K562 (cell line): ENCODE measurements around the gene ANKRD49. TPM values are rescaled to one million over a fixed set of nuclear protein-coding genes. Genes with fewer than 3 reads are reported as not detected.

Experiments used
- ATAC-seq: fragments of 200-7000 bp; cut with Tn5 transposase; 3 replicates; pipeline ENCODE4 v1.9.1; 2020; ENCODE audit warnings: moderate library complexity
- BruUV-seq: library from RNA; stranded (reverse); fragments of 400-500 nt; replicated peaks from 2 replicates; lab custom pipeline; 2021; lab: Mats Ljungman, UMichigan
- CTCF ChIA-PET: fragments of 300-600 bp; formaldehyde crosslinking; extraction: SDS; loops from one replicate; lab custom pipeline; 2021; ENCODE audit warnings: low intra/inter-chr PET ratio; lab: Yijun Ruan, JAX
- POLR2A ChIA-PET: fragments of 300-600, 350-650 bp; sonication (Branson Sonifier 250); formaldehyde crosslinking; extraction: SDS; loops from one replicate; lab custom pipeline; 2021; ENCODE audit warnings: antibody characterized with exemption, inconsistent platforms; lab: Yijun Ruan, JAX
- DNase-seq, 4 experiments: peaks; one replicate each; pipeline versions ENCODE4 v3.0.0 to v3.0.0-alpha.2; 2011 to 2018; ENCODE audit warnings: low spot score in 3 of 4, mixed read lengths in 3 of 4; ENCODE audit errors: extremely low read depth in 1 of 4
- FAIRE-seq: peaks from 2 replicates; lab custom pipeline; 2011; peaks lifted over from hg19 to GRCh38; lab: Jason Lieb, UNC
- H2AFZ ChIP-seq: 2 replicates; pipeline ENCODE4 v1.6.0; 2011; ENCODE audit warnings: low read depth, low read length, control low read depth, inconsistent platforms
- H3K27ac ChIP-seq: fragments of 200-600 bp; 3 replicates; pipeline ENCODE4 v1.8.0; 2011; ENCODE audit warnings: low read depth, mild to moderate bottlenecking, control low read depth, inconsistent platforms, low read length, moderate library complexity, mixed read lengths; ENCODE audit errors: extremely low read depth
- H3K27me3 ChIP-seq, 2 experiments: fragments of 300-600 bp in 1 of 2; 2 replicates in 1 of 2; 3 replicates in 1 of 2; pipeline versions ENCODE4 v1.6.0 to v1.8.0; 2011; ENCODE audit warnings: inconsistent platforms in 2 of 2, low read length in 2 of 2, mild to moderate bottlenecking in 1 of 2, mixed read lengths in 1 of 2, moderate library complexity in 1 of 2; ENCODE audit not compliant: control insufficient read depth in 2 of 2, insufficient read depth in 2 of 2
- H3K36me3 ChIP-seq: fragments of 300-600 bp; 3 replicates; pipeline ENCODE4 v1.8.0; 2011; ENCODE audit warnings: mild to moderate bottlenecking, low read length, inconsistent platforms; ENCODE audit not compliant: control insufficient read depth, insufficient read depth
- H3K4me1 ChIP-seq, 2 experiments: fragments of 200-600 bp in 1 of 2; replicated peaks in 1 of 2; 2 replicates in 1 of 2; 3 replicates in 1 of 2; pipeline versions ENCODE4 v1.5.1 to v1.8.0; 2011; ENCODE audit warnings: inconsistent platforms in 2 of 2, low read length in 2 of 2, mild to moderate bottlenecking in 1 of 2, mixed read lengths in 1 of 2, moderate library complexity in 1 of 2; ENCODE audit not compliant: control insufficient read depth in 2 of 2, insufficient read depth in 2 of 2
- H3K4me2 ChIP-seq: 2 replicates; pipeline ENCODE4 v1.6.1; 2011; ENCODE audit warnings: low read length, control low read depth, inconsistent platforms, mixed read lengths; ENCODE audit not compliant: insufficient read depth
- H3K4me3 ChIP-seq: fragments of 200-600 bp; sonication (generic), shearing (Covaris generic); 2 replicates; pipeline ENCODE4 v1.5.1; 2016; ENCODE audit warnings: control low read depth, inconsistent platforms
- H3K79me2 ChIP-seq: fragments of 200-600 bp; 3 replicates; pipeline ENCODE4 v1.8.0; 2011; ENCODE audit warnings: low read length, inconsistent platforms; ENCODE audit not compliant: control insufficient read depth, insufficient read depth
- H3K9ac ChIP-seq, 2 experiments: 2 replicates each; pipeline versions ENCODE4 v1.6.0 to v1.6.1; 2011; ENCODE audit warnings: low read depth in 2 of 2, low read length in 2 of 2, control low read depth in 1 of 2, inconsistent platforms in 1 of 2, mild to moderate bottlenecking in 1 of 2, mixed read lengths in 1 of 2; ENCODE audit not compliant: insufficient read depth in 1 of 2
- H3K9me1 ChIP-seq: one replicate; pipeline ENCODE4 v1.6.0; 2011; ENCODE audit warnings: inconsistent platforms, mild to moderate bottlenecking, low read length, moderate library complexity; ENCODE audit not compliant: control insufficient read depth, insufficient read depth
- H3K9me3 ChIP-seq: replicated peaks from 2 replicates; pipeline ENCODE4 v1.5.1; 2011; ENCODE audit warnings: low read depth, low read length, inconsistent platforms; ENCODE audit not compliant: control insufficient read depth, insufficient read depth
- H4K20me1 ChIP-seq: replicated peaks from 2 replicates; pipeline ENCODE4 v1.6.1; 2011; ENCODE audit warnings: low read length, inconsistent platforms, mixed read lengths; ENCODE audit not compliant: control insufficient read depth, insufficient read depth
- BDP1 ChIP-seq: IDR thresholded peaks from 3 replicates; pipeline ENCODE4 v1.6.1; 2011; ENCODE audit not compliant: insufficient read length, insufficient read depth
- CEBPG ChIP-seq, 3 experiments: fragments of 200-800 bp in 1 of 3; sonication (Bioruptor generic) in 1 of 3; sonication (generic) in 1 of 3; formaldehyde crosslinking in 1 of 3; IDR thresholded peaks in 2 of 3; conservative IDR thresholded peaks in 1 of 3; 2 replicates each; pipeline versions ENCODE4 v1.6.1 to v1.8.0; 2016 to 2022; ENCODE audit warnings: missing compliant biosample characterization in 2 of 3, missing genetic modification characterization in 2 of 3, mild to moderate bottlenecking in 1 of 3, missing genetic modification reagents in 1 of 3
- L3MBTL2 ChIP-seq: fragments of 450-650 bp; IDR thresholded peaks from 2 replicates; pipeline ENCODE4 v1.6.1; 2016; ENCODE audit warnings: mild to moderate bottlenecking, moderate library complexity
- NFXL1 ChIP-seq: fragments of 450-650 bp; formaldehyde crosslinking; IDR thresholded peaks from 2 replicates; pipeline ENCODE4 v1.4.0; 2021; ENCODE audit warnings: mild to moderate bottlenecking
- SMARCA5 ChIP-seq: fragments of 450-650 bp; IDR thresholded peaks from 2 replicates; pipeline ENCODE4 v1.6.1; 2016
- ZNF12 ChIP-seq: sonication (generic); formaldehyde crosslinking; IDR thresholded peaks from 2 replicates; pipeline ENCODE4 v1.4.0; 2020; ENCODE audit warnings: mild to moderate bottlenecking, missing genetic modification reagents
- WGBS: fragments of 100-300 bp; shearing (Covaris generic); methylation state at CpG from one replicate; pipeline ENCODE4 v1.1.6; 2016; ENCODE audit warnings: low coverage, mixed read lengths; ENCODE audit not compliant: insufficient coverage; ENCODE audit errors: missing lambda C conversion rate; 5-methylcytosine and 5-hydroxymethylcytosine counted together
- in situ Hi-C: fragments of 300-500 bp; cut with MboI; formaldehyde crosslinking; loops from 4 replicates; pipeline ENCODE4 v1.15.0; 2018; ENCODE audit warnings: inconsistent platforms, mixed read lengths
- intact Hi-C: fragments of 100-400 bp; cut with micrococcal nuclease; formaldehyde crosslinking; loops from 2 replicates; pipeline ENCODE4 v1.14.2; 2022
- polyA plus RNA-seq, 8 experiments: library from polyadenylated mRNA; depleted of rRNA in 4 of 8; stranded (reverse) in 5 of 8; unstranded in 3 of 8; fragments of >200 nt; fragmentation: Nextera tagmentation in 2 of 8; fragmentation: Illumina TruSeq in 1 of 8; extraction: Ambion mirVana in 2 of 8; extraction: Trizol in 1 of 8; gene quantifications; 2 replicates each; pipeline versions ENCODE4 v1.2.1 to v1.2.3, GENCODE V29; 2011 to 2014; ENCODE audit warnings: inconsistent platforms in 1 of 8, missing spikeins in 1 of 8
- total RNA-seq, 7 experiments: library from RNA; depleted of rRNA in 6 of 7; stranded (reverse); fragments of >200 nt in 6 of 7; fragmentation: Illumina TruSeq in 2 of 7; extraction: Trizol in 2 of 7; gene quantifications; 2 replicates each; pipeline versions ENCODE4 v1.2.1 to v1.2.3, GENCODE V29; 2011 to 2021; ENCODE audit warnings: low replicate concordance in 1 of 7
- TF ChIP-seq, protein P1 (sequence below): fragments of 250-450 bp; sonication (Bioruptor Pico); IDR thresholded peaks from 2 replicates; pipeline ENCODE4 v1.6.1; 2021; ENCODE audit warnings: mild to moderate bottlenecking
- TF ChIP-seq, protein P2 (sequence below): fragments of 450-650 bp; formaldehyde crosslinking; IDR thresholded peaks from 2 replicates; pipeline ENCODE4 v1.4.0; 2022; ENCODE audit warnings: missing genetic modification characterization

Gene ANKRD49
- total and polyA plus RNA-seq, 9 of the 15 experiments (the other 6 are each of a cell fraction or from before 2014, with no cell fraction given): 13.4 to 43.5 (median 30.6) TPM

DNA sequence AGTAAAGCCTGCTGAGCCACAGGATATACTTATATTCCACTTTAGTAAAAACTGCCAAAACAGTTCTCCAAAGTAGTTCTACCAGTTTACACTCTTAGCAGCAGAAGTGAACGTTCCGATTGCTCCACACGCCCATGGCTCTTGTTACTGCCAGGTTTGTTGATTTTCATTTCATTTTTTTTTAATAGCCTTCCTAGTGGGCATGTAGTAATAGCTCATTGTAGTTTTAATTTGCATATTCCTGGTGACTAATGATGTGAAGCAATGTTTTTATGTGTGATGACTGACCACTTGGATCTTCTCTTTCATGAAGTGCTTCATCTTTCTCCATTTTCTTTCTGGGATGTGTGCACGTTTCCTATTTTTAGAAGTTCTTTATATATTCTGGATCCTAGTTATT lies 13.7 kb downstream of the ANKRD49 start:
- ChIA-PET POLR2A (interaction anchor here (1.2 kb wide), 1 partner anchor 15 kb away, joined by 3 read pairs; no protein-coding TSS in a partner anchor), CTCF (interaction anchor here (0.9 kb wide), 1 partner anchor 612 kb away, joined by 3 read pairs; no protein-coding TSS in a partner anchor)
- Histone ChIP-seq H3K4me3 (no peak overlapping the region), H3K9ac (no peak overlapping the region), H2AFZ (no peak overlapping the region), H3K27me3 (peaks cover 0 to 2% of the 10 kb centered on the region in 2 experiments; a peak in 1 of 5 replicates), H3K4me2 (no peak overlapping the region), H4K20me1 (no peaks in the 10 kb centered on the region), H3K9me1 (no peaks in the 10 kb centered on the region)
- DNase-seq (no peak), FAIRE-seq (no peak)
- no TSS peak for BruUV-seq
- TF ChIP-seq NFXL1 (no peak), ZNF12 (CRISPR knock-in tag) (no peak), L3MBTL2 (no peak), CEBPG (CRISPR knock-in tag; IDR thresholded peaks at IDR 0.05) (no peak), CEBPG (tag; conservative IDR thresholded peaks at IDR 0.05 in 1 of 2, IDR thresholded peaks at IDR 0.05 in 1 of 2) (peak in 1 of 2 experiments; percentile 59; a peak in 2 of 4 replicates), SMARCA5 (no peak), BDP1 (no peak)
- TF ChIP-seq, protein P1, sequence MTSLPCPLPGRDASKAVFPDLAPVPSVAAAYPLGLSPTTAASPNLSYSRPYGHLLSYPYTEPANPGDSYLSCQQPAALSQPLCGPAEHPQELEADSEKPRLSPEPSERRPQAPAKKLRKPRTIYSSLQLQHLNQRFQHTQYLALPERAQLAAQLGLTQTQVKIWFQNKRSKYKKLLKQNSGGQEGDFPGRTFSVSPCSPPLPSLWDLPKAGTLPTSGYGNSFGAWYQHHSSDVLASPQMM (CRISPR knock-in tag): no peak
- TF ChIP-seq, protein P2, sequence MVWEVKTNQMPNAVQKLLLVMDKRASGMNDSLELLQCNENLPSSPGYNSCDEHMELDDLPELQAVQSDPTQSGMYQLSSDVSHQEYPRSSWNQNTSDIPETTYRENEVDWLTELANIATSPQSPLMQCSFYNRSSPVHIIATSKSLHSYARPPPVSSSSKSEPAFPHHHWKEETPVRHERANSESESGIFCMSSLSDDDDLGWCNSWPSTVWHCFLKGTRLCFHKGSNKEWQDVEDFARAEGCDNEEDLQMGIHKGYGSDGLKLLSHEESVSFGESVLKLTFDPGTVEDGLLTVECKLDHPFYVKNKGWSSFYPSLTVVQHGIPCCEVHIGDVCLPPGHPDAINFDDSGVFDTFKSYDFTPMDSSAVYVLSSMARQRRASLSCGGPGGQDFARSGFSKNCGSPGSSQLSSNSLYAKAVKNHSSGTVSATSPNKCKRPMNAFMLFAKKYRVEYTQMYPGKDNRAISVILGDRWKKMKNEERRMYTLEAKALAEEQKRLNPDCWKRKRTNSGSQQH (CRISPR knock-in tag): no peak
- TF ChIP-seq, all 486 proteins: peak for 1
- H3K27ac ChIP-seq: no peak overlapping the region
- in situ Hi-C loops: loop anchor here (10.0 kb wide), 2 partner anchors 183 to 613 kb away; no protein-coding TSS in a partner anchor
- H3K79me2 ChIP-seq: no peaks in the 10 kb centered on the region
- ATAC-seq: no peak
- H3K9me3 ChIP-seq: no peaks in the 10 kb centered on the region
- WGBS: 5% methylated on average over 4 of the region's 4 CpGs
- no peaks in the 10 kb centered on the region for H3K36me3 ChIP-seq
- intact Hi-C loops: loop anchor here (10.0 kb wide), 1 partner anchor 583 kb away; no protein-coding TSS in a partner anchor
- peaks cover 0 to 4% of the 10 kb centered on the region in 2 experiments; a peak in 2 of 5 replicates for H3K4me1 ChIP-seq
